Ishikawa (cell line): ENCODE data around the gene AMN.

Experiments
- CEBPB ChIP-seq: IDR thresholded peaks from 2 replicates; pipeline ENCODE4 v1.6.1; 2012
- CREB1 ChIP-seq: IDR thresholded peaks from 2 replicates; pipeline ENCODE4 v1.6.1; 2012; ENCODE audit warnings: low read depth
- EGR1 ChIP-seq: IDR thresholded peaks from 2 replicates; pipeline ENCODE4 v1.6.1; 2012
- EP300 ChIP-seq: IDR thresholded peaks from 2 replicates; pipeline ENCODE4 v1.6.1; 2012; ENCODE audit warnings: borderline replicate concordance
- NFIC ChIP-seq: IDR thresholded peaks from 2 replicates; pipeline ENCODE4 v1.6.1; 2012
- RAD21 ChIP-seq: IDR thresholded peaks from 2 replicates; pipeline ENCODE4 v1.6.1; 2012; ENCODE audit warnings: low read depth
- TAF1 ChIP-seq: IDR thresholded peaks from 2 replicates; pipeline ENCODE4 v1.6.1; 2012; ENCODE audit warnings: low read depth, mild to moderate bottlenecking
- TCF12 ChIP-seq: IDR thresholded peaks from 2 replicates; pipeline ENCODE4 v1.6.1; 2012; ENCODE audit warnings: low read depth
- YY1 ChIP-seq: IDR thresholded peaks from 2 replicates; pipeline ENCODE4 v1.6.1; 2012; ENCODE audit warnings: low read depth
- TF ChIP-seq, protein P1 (sequence below): IDR thresholded peaks from 2 replicates; pipeline ENCODE4 v1.6.1; 2012; ENCODE audit warnings: low read depth, mild to moderate bottlenecking
- TF ChIP-seq, protein P2 (sequence below): IDR thresholded peaks from 2 replicates; pipeline ENCODE4 v1.6.1; 2012

DNA sequence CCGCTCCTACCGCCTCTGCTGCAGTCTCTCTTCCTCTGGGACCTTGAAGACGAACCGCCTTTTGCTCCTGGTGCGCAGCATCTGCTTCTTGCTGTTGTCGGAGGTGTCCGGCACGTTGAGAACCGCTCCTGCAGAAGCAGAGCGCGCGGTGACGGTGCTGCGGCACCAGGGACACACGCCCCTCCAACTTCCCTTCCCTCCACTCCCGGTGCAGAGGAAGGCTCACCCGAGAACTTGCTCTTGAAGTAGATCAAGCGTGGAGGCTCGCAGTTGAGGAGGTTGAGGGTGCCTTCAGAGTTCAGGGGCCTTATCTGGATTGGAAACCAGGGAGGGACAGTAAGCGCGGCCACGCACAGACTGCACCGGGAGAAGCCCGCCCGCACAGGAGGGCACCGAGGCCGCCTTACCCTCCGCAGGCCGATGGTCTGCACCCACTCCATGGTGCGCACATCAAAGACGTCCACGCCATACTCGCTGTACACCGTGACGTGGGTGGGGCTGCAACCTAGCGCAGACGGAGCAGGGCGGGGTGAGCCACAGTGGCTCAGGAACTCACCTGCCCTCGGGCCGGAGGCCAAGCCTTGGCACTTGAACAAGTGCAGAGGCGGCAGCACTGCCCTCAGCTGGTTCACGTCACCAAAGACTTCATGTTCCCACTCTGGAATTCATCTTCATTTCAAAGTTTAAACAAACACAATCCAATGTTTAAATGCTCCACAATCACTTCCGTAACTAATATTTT is 17.5 kb downstream of the AMN start:
- TF ChIP-seq TAF1: no peak
- TF ChIP-seq CEBPB: no peak
- no peak for TF ChIP-seq EP300
- TF ChIP-seq, protein P1, sequence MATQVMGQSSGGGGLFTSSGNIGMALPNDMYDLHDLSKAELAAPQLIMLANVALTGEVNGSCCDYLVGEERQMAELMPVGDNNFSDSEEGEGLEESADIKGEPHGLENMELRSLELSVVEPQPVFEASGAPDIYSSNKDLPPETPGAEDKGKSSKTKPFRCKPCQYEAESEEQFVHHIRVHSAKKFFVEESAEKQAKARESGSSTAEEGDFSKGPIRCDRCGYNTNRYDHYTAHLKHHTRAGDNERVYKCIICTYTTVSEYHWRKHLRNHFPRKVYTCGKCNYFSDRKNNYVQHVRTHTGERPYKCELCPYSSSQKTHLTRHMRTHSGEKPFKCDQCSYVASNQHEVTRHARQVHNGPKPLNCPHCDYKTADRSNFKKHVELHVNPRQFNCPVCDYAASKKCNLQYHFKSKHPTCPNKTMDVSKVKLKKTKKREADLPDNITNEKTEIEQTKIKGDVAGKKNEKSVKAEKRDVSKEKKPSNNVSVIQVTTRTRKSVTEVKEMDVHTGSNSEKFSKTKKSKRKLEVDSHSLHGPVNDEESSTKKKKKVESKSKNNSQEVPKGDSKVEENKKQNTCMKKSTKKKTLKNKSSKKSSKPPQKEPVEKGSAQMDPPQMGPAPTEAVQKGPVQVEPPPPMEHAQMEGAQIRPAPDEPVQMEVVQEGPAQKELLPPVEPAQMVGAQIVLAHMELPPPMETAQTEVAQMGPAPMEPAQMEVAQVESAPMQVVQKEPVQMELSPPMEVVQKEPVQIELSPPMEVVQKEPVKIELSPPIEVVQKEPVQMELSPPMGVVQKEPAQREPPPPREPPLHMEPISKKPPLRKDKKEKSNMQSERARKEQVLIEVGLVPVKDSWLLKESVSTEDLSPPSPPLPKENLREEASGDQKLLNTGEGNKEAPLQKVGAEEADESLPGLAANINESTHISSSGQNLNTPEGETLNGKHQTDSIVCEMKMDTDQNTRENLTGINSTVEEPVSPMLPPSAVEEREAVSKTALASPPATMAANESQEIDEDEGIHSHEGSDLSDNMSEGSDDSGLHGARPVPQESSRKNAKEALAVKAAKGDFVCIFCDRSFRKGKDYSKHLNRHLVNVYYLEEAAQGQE: no peak
- TF ChIP-seq YY1: no peak
- TF ChIP-seq, protein P2, sequence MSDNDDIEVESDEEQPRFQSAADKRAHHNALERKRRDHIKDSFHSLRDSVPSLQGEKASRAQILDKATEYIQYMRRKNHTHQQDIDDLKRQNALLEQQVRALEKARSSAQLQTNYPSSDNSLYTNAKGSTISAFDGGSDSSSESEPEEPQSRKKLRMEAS: no peak
- TF ChIP-seq NFIC: no peak
- TF ChIP-seq CREB1: no peak
- TF ChIP-seq TCF12: no peak
- TF ChIP-seq RAD21: no peak
- TF ChIP-seq EGR1: no peak
